Cortex of kidney (tissue), 1 donor: ENCODE data around the gene AGMAT.
"Not testable (repeated sequence)": the region's sequence is repeated elsewhere in the genome, so short reads cannot be mapped to it uniquely, and the experiment has no call there.

ENCODE experiments used
- DNase-seq: peaks from one replicate; lab custom pipeline; 2025; lab: John Stamatoyannopoulos, UW

AGMAT gene

GRCh38 chr1:15610167-15610566, 25.3 kb upstream of the AGMAT start:
- DNase-seq = no peak

GRCh38 chr1:15609631-15610030, 24.8 kb upstream of the AGMAT start:
- DNase-seq = no peak

GRCh38 chr1:15605398-15606383, 20.8 kb upstream of the AGMAT start:
- no peak for DNase-seq

GRCh38 chr1:15604400-15604799, 19.5 kb upstream of the AGMAT start:
- DNase-seq = not testable (repeated sequence)

- DNase-seq = not testable (repeated sequence)
Observed at GRCh38 chr1:15603966-15604282, 19.1 kb upstream of the AGMAT start.

- peak; percentile 52 for DNase-seq
Observed at GRCh38 chr1:15603050-15603965, 18.5 kb upstream of the AGMAT start.

- no peak for DNase-seq
Observed at GRCh38 chr1:15598436-15598835, 13.6 kb upstream of the AGMAT start.

- DNase-seq = no peak
Observed at GRCh38 chr1:15595809-15596617, 11.2 kb upstream of the AGMAT start.

- DNase-seq = no peak
Observed at GRCh38 chr1:15592285-15592684, 7.4 kb upstream of the AGMAT start.

- no peak for DNase-seq
Observed at GRCh38 chr1:15583016-15583706, 1.7 kb downstream of the AGMAT start.

GRCh38 chr1:15579683-15580047, 5.2 kb downstream of the AGMAT start:
- no peak for DNase-seq

- DNase-seq = no peak
Observed at GRCh38 chr1:15578921-15579682, 5.7 kb downstream of the AGMAT start.

GRCh38 chr1:15577691-15578090, 7.2 kb downstream of the AGMAT start:
- DNase-seq = no peak

- no peak for DNase-seq
Observed at GRCh38 chr1:15575549-15576150, 9.2 kb downstream of the AGMAT start.

- DNase-seq = no peak
Observed at GRCh38 chr1:15574741-15575140, 10.1 kb downstream of the AGMAT start.

GRCh38 chr1:15573477-15573876, 11.4 kb downstream of the AGMAT start:
- no peak for DNase-seq

GRCh38 chr1:15571266-15571665, 13.6 kb downstream of the AGMAT start:
- DNase-seq = no peak

- no peak for DNase-seq
Observed at GRCh38 chr1:15570861-15571260, 14.0 kb downstream of the AGMAT start.

GRCh38 chr1:15568387-15569073, 16.3 kb downstream of the AGMAT start:
- no peak for DNase-seq
